ENCODE results near the gene PEMT.
"Not testable (repeated sequence)": the region's sequence is repeated elsewhere in the genome, so short reads cannot be mapped to it uniquely, and the experiment has no call there.

The PEMT gene

DNA sequence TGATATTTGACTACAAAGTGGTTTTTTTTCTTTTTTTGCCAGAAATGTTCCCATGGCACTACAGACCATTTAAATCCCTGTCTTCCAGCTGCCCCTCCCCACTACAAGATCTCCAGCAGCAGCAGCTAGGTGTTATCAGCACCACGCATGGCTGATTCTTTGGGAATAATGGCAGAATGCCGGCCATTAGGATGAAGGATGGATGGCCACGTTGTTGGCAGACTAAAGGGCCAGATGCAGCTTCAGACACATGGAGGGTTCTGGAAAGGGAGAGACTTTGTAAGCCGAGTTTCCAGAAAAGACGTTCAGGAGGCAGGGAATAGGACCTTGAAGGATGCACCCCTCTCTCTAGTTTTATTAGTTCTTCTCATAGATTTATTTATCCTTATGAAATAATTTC is 125.0 kb downstream of the PEMT start:
- peaks cover 5% of the 10 kb centered on the region for H3K27me3 ChIP-seq (ENCODE audit: insufficient read depth, poor library complexity, severe bottlenecking)

DNA sequence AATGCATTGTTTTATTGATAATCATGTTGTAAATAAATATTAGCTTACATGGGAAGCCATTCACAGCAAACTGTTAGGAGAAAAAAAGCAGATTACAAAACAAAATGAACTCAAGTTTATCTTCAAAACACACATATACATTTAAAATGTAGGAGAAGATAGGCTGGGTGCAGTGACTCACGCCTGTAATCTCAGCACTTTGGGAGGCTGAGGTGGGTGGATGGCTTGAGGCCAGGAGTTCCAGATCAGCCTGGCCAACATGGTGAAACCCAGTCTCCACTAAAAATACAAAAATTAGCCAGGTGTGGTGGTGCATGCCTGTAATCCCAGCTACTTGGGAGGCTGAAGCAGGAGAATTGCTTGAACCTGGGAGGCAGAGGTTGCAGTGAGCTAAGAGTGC is 125.6 kb downstream of the PEMT start:
- DNase-seq (ENCODE audit: low spot score); H3K36me3 ChIP-seq (ENCODE audit: low read depth); H3K27ac ChIP-seq (ENCODE audit: poor library complexity, severe bottlenecking); ATAC-seq (ENCODE audit: low read depth); H3K4me3 ChIP-seq (ENCODE audit: severe bottlenecking); H3K4me1 ChIP-seq (ENCODE audit: insufficient read depth, poor library complexity, severe bottlenecking); H3K27me3 ChIP-seq (ENCODE audit: insufficient read depth, poor library complexity, severe bottlenecking); H3K9me3 ChIP-seq (ENCODE audit: severe bottlenecking): not testable (repeated sequence)

More for the DNA sequence above, 125.0 kb downstream of the PEMT start:
- TF ChIP-seq, protein P1, sequence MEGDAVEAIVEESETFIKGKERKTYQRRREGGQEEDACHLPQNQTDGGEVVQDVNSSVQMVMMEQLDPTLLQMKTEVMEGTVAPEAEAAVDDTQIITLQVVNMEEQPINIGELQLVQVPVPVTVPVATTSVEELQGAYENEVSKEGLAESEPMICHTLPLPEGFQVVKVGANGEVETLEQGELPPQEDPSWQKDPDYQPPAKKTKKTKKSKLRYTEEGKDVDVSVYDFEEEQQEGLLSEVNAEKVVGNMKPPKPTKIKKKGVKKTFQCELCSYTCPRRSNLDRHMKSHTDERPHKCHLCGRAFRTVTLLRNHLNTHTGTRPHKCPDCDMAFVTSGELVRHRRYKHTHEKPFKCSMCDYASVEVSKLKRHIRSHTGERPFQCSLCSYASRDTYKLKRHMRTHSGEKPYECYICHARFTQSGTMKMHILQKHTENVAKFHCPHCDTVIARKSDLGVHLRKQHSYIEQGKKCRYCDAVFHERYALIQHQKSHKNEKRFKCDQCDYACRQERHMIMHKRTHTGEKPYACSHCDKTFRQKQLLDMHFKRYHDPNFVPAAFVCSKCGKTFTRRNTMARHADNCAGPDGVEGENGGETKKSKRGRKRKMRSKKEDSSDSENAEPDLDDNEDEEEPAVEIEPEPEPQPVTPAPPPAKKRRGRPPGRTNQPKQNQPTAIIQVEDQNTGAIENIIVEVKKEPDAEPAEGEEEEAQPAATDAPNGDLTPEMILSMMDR (IDR thresholded peaks at IDR 0.05; ENCODE audit: poor library complexity, severe bottlenecking): no peak
- H3K4me3 ChIP-seq (ENCODE audit: severe bottlenecking): no peak overlapping the region
- DNase-seq (ENCODE audit: low spot score) (no peak), ATAC-seq (ENCODE audit: low read depth) (no peak)
- no peak overlapping the region for H3K27ac ChIP-seq (ENCODE audit: poor library complexity, severe bottlenecking)
- peaks cover 2% of the 10 kb centered on the region for H3K4me1 ChIP-seq (ENCODE audit: insufficient read depth, poor library complexity, severe bottlenecking)
- no peaks in the 10 kb centered on the region for H3K36me3 ChIP-seq (ENCODE audit: low read depth)
- no peaks in the 10 kb centered on the region for H3K9me3 ChIP-seq (ENCODE audit: severe bottlenecking)

DNA sequence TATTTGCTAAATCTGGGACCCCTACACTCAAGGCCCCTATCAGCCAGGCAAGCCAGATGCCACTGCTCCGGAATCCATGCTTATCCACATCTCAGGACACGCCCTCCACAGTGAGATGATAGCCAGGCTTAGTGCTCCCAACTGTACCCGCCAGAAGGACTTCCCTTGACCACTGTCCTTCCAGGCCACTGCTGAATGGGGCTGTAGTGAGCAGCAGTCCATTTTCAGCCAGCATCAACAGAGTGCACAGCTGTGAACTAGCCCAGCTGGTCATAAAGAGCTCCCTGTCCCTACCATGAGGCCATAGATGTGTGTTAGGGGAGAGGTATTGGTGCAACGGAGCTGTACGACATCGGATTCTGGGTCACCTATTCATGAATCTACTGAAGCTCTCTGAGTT is 127.7 kb downstream of the PEMT start:
- Histone ChIP-seq H3K9me3 (ENCODE audit: severe bottlenecking) (no peaks in the 10 kb centered on the region), H3K4me3 (ENCODE audit: severe bottlenecking) (no peak overlapping the region), H3K27ac (ENCODE audit: poor library complexity, severe bottlenecking) (no peak overlapping the region), H3K27me3 (ENCODE audit: insufficient read depth, poor library complexity, severe bottlenecking) (peaks cover 5% of the 10 kb centered on the region), H3K36me3 (ENCODE audit: low read depth) (no peaks in the 10 kb centered on the region), H3K4me1 (ENCODE audit: insufficient read depth, poor library complexity, severe bottlenecking) (peaks cover 2% of the 10 kb centered on the region)
- TF ChIP-seq, protein P1 (IDR thresholded peaks at IDR 0.05; ENCODE audit: poor library complexity, severe bottlenecking): no peak
- ATAC-seq (ENCODE audit: low read depth) (no peak), DNase-seq (ENCODE audit: low spot score) (no peak)

DNA sequence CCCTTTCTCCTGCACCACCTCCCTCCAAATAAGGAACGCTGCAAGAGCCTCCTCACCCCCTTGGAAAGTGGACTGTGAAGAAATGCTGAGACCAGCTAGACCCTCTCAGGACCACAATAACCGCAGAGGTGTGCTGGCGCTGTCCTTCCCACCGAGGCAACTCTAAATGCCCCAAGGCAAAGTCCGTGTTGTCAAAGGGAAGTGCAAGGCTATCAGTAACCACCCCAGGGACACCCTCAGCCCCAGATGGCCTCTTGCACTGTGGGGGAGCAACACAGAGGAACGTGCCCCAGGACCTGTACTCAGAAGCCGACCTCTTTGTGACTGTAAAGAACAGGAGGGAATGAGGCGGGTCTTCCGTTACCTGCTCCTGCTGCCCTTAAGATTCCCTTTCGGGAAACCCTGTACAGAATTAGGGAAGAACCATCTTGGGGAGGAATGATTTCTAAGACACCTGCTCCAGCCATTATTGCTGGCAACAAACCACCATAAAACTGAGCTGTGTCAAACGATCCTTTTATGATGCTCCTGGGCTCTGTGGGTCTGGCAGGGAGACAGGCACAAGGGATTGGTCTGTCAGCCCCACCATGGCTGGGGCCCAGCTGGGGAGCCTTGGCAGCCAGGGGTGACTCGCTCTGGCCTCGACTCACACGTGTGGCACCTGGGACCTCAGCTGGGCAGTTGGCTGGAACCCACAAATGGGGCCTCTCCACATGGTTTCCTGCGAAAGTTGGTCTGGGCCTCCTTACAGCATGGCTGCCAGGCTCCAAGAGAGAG is 129.3 kb downstream of the PEMT start:
- TF ChIP-seq, protein P1 (IDR thresholded peaks at IDR 0.05; ENCODE audit: poor library complexity, severe bottlenecking): no peak
- Histone ChIP-seq H3K4me1 (ENCODE audit: insufficient read depth, poor library complexity, severe bottlenecking) (peaks cover 2% of the 10 kb centered on the region), H3K27me3 (ENCODE audit: insufficient read depth, poor library complexity, severe bottlenecking) (peaks cover 5% of the 10 kb centered on the region), H3K27ac (ENCODE audit: poor library complexity, severe bottlenecking) (no peak overlapping the region), H3K4me3 (ENCODE audit: severe bottlenecking) (no peak overlapping the region), H3K9me3 (ENCODE audit: severe bottlenecking) (no peaks in the 10 kb centered on the region), H3K36me3 (ENCODE audit: low read depth) (no peaks in the 10 kb centered on the region)
- DNase-seq (ENCODE audit: low spot score) (no peak), ATAC-seq (ENCODE audit: low read depth) (no peak)

DNA sequence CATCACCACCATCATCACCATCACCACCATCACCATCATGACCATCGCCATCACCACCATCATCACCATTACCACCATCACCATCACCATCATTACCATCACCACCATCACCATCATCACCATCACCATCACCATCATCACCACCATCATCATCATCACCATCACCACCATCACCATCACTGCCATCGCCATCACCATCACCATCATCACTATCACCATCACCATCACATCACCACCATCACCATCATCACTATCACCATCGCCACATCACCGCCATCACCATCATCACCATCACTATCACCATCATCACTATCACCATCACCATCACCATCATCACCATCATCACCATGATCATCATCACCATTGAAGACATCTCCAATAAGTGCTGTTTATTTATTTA is 131.5 kb downstream of the PEMT start:
- no peaks in the 10 kb centered on the region for H3K4me1 ChIP-seq (ENCODE audit: insufficient read depth, poor library complexity, severe bottlenecking)
- ATAC-seq (ENCODE audit: low read depth) (no peak), DNase-seq (ENCODE audit: low spot score) (no peak)
- no peak overlapping the region for H3K27ac ChIP-seq (ENCODE audit: poor library complexity, severe bottlenecking)
- TF ChIP-seq, protein P1 (IDR thresholded peaks at IDR 0.05; ENCODE audit: poor library complexity, severe bottlenecking): no peak
- H3K36me3 ChIP-seq (ENCODE audit: low read depth): no peaks in the 10 kb centered on the region
- no peak overlapping the region for H3K4me3 ChIP-seq (ENCODE audit: severe bottlenecking)
- no peaks in the 10 kb centered on the region for H3K9me3 ChIP-seq (ENCODE audit: severe bottlenecking)
- peaks cover 5% of the 10 kb centered on the region for H3K27me3 ChIP-seq (ENCODE audit: insufficient read depth, poor library complexity, severe bottlenecking)

Measured in RWPE2 (cell line).